GM23338 (cell line): Measurements from ENCODE around the gene GPC6. TPM values are rescaled to one million over a fixed set of nuclear protein-coding genes. Genes with fewer than 3 reads are reported as not detected.

Experiments
- ATAC-seq: fragments of 200-7000 bp; cut with Tn5 transposase; 3 replicates; pipeline ENCODE4 v1.9.1; 2020
- DNase-seq: peaks from one replicate; pipeline ENCODE4 v3.0.0-alpha.2; 2015; ENCODE audit warnings: low spot score
- H2AFZ ChIP-seq: fragments of 200-600 bp; sonication (generic); 2 replicates; pipeline ENCODE4 v1.8.0; 2016; ENCODE audit warnings: antibody characterized with exemption, mild to moderate bottlenecking, moderate library complexity
- H3F3A ChIP-seq: fragments of 200-600 bp; sonication (generic); replicated peaks from 2 replicates; pipeline ENCODE4 v1.8.0; 2017; ENCODE audit warnings: antibody characterized with exemption, mixed run types, low read depth
- H3K27ac ChIP-seq: fragments of 200-600 bp; sonication (generic); 2 replicates; pipeline ENCODE4 v1.6.1; 2016; ENCODE audit warnings: low read depth
- H3K27me3 ChIP-seq: fragments of 200-600 bp; sonication (generic); 2 replicates; pipeline ENCODE4 v1.8.0; 2016; ENCODE audit warnings: mild to moderate bottlenecking, mixed run types, moderate library complexity; ENCODE audit not compliant: insufficient read depth
- H3K36me3 ChIP-seq: fragments of 200-600 bp; sonication (generic); 2 replicates; pipeline ENCODE4 v1.8.0; 2016; ENCODE audit warnings: mild to moderate bottlenecking; ENCODE audit not compliant: insufficient read depth
- H3K4me1 ChIP-seq: fragments of 200-600 bp; sonication (generic); 2 replicates; pipeline ENCODE4 v1.8.0; 2016; ENCODE audit warnings: mild to moderate bottlenecking, moderate library complexity; ENCODE audit not compliant: insufficient read depth
- H3K4me2 ChIP-seq: fragments of 200-600 bp; sonication (generic); 2 replicates; pipeline ENCODE4 v1.7.1; 2017; ENCODE audit warnings: mixed run types
- H3K4me3 ChIP-seq: fragments of 200-600 bp; sonication (generic); 2 replicates; pipeline ENCODE4 v1.6.1; 2016; ENCODE audit warnings: mixed run types
- H3K79me2 ChIP-seq: fragments of 200-600 bp; sonication (generic); replicated peaks from 2 replicates; pipeline ENCODE4 v1.8.0; 2017; ENCODE audit warnings: mild to moderate bottlenecking; ENCODE audit not compliant: insufficient read depth
- H3K9me2 ChIP-seq: fragments of 200-600 bp; sonication (generic); 2 replicates; pipeline ENCODE4 v1.8.0; 2017; ENCODE audit not compliant: insufficient read depth
- H4K20me1 ChIP-seq: fragments of 200-600 bp; sonication (generic); replicated peaks from 2 replicates; pipeline ENCODE4 v1.8.0; 2017; ENCODE audit warnings: mild to moderate bottlenecking; ENCODE audit not compliant: insufficient read depth
- H3K27ac Mint-ChIP-seq: 2 replicates; pipeline ENCODE4 v1.8.0; 2020; ENCODE audit warnings: inconsistent platforms, mild to moderate bottlenecking, moderate library complexity, mixed read lengths
- H3K27me3 Mint-ChIP-seq: 3 replicates; pipeline ENCODE4 v1.8.0; 2022; ENCODE audit warnings: low read depth, mild to moderate bottlenecking, moderate library complexity, mixed read lengths, inconsistent platforms; ENCODE audit not compliant: insufficient read depth, poor library complexity
- H3K36me3 Mint-ChIP-seq: 3 replicates; pipeline ENCODE4 v1.8.0; 2021; ENCODE audit warnings: low read depth, mild to moderate bottlenecking, inconsistent platforms, moderate library complexity, mixed read lengths
- H3K4me1 Mint-ChIP-seq: 3 replicates; pipeline ENCODE4 v1.8.0; 2020; ENCODE audit warnings: mild to moderate bottlenecking, inconsistent platforms, mixed read lengths
- H3K4me3 Mint-ChIP-seq: 3 replicates; pipeline ENCODE4 v1.8.0; 2021; ENCODE audit warnings: moderate library complexity, mild to moderate bottlenecking, inconsistent platforms, mixed read lengths
- H3K9me3 Mint-ChIP-seq: 3 replicates; pipeline ENCODE4 v1.8.0; 2020; ENCODE audit warnings: moderate library complexity, mild to moderate bottlenecking, inconsistent platforms, mixed read lengths
- CTCF ChIP-seq, 2 experiments: fragments of 200-600 bp in 1 of 2; sonication (generic) in 1 of 2; conservative IDR thresholded peaks; 2 replicates each; pipeline versions ENCODE4 v1.5.1 to v1.6.1; 2016 to 2017; ENCODE audit warnings: antibody characterized with exemption in 2 of 2, low read depth in 2 of 2, mild to moderate bottlenecking in 2 of 2, moderate library complexity in 1 of 2
- EZH2phosphoT487 ChIP-seq: fragments of 200-600 bp; sonication (generic); IDR thresholded peaks from one replicate; pipeline ENCODE4 v1.8.1; 2018; ENCODE audit warnings: antibody characterized with exemption; ENCODE audit not compliant: unreplicated experiment
- REST ChIP-seq: IDR thresholded peaks from one replicate; pipeline ENCODE4 v1.6.1; 2018; ENCODE audit warnings: antibody characterized with exemption; ENCODE audit not compliant: unreplicated experiment
- ZNF114 ChIP-seq: fragments of 250-450 bp; sonication (Bioruptor Pico); IDR thresholded peaks from 2 replicates; pipeline ENCODE4 v1.5.0; 2020; ENCODE audit warnings: mild to moderate bottlenecking, moderate library complexity
- ZNF331 ChIP-seq: fragments of 250-450 bp; sonication (Bioruptor Pico); IDR thresholded peaks from 2 replicates; pipeline ENCODE4 v1.5.0; 2020; ENCODE audit warnings: low read depth, mild to moderate bottlenecking, moderate library complexity
- polyA plus RNA-seq: library from polyadenylated mRNA; unstranded; fragments of >200 nt; fragmentation: Nextera tagmentation; extraction: Ambion mirVana; gene quantifications from 2 replicates; pipeline ENCODE4 v1.2.1, GENCODE V29; 2016
- total RNA-seq: library from RNA; depleted of rRNA; stranded (reverse); fragments of >200 nt; shearing (Covaris generic); gene quantifications from 2 replicates; pipeline ENCODE4 v1.2.3, GENCODE V29; 2014

The GPC6 gene
- total and polyA plus RNA-seq, 2 experiments from 2014 or later = 6.4 to 28.6 TPM

GRCh38 chr13:93473441-93474270, 247.0 kb downstream of the GPC6 start (continued):
- TF ChIP-seq REST = no peak
- TF ChIP-seq ZNF114 (CRISPR knock-in tag) = no peak

- H3K4me2 ChIP-seq = no peak overlapping the region
- DNase-seq = no peak
- ATAC-seq = no peak
Observed at GRCh38 chr13:93476175-93476574, 249.6 kb downstream of the GPC6 start.

More at GRCh38 chr13:93476175-93476574, 249.6 kb downstream of the GPC6 start:
- Histone ChIP-seq H3F3A (no peaks in the 10 kb centered on the region), H3K79me2 (peaks cover 20% of the 10 kb centered on the region), H3K4me1 (peaks cover 12% of the 10 kb centered on the region), H4K20me1 (no peaks in the 10 kb centered on the region), H3K4me3 (no peak overlapping the region), H2AFZ (no peak overlapping the region), H3K27ac (no peak overlapping the region), H3K9me2 (no peaks in the 10 kb centered on the region), H3K36me3 (no peaks in the 10 kb centered on the region), H3K27me3 (no peaks in the 10 kb centered on the region)
- Mint-ChIP-seq H3K4me3 (no peak overlapping the region), H3K9me3 (peaks cover 17% of the 10 kb centered on the region), H3K27me3 (peaks cover 9% of the 10 kb centered on the region), H3K36me3 (peaks cover 16% of the 10 kb centered on the region; the same call in 2 of the 3 replicates), H3K4me1 (peaks cover 21% of the 10 kb centered on the region), H3K27ac (no peak overlapping the region)
- TF ChIP-seq CTCF (conservative IDR thresholded peaks at IDR 0.05; ENCODE audit: low read depth in 2 of 2) (no peak), REST (no peak), ZNF331 (CRISPR knock-in tag) (no peak), ZNF114 (CRISPR knock-in tag) (no peak), EZH2phosphoT487 (no peak)
